Measurements from ENCODE around the gene CRTC1.

CRTC1 gene

GRCh38 chr19:18788529-18789421 is 105.3 kb downstream of the CRTC1 start:
- TF ChIP-seq, protein P1, sequence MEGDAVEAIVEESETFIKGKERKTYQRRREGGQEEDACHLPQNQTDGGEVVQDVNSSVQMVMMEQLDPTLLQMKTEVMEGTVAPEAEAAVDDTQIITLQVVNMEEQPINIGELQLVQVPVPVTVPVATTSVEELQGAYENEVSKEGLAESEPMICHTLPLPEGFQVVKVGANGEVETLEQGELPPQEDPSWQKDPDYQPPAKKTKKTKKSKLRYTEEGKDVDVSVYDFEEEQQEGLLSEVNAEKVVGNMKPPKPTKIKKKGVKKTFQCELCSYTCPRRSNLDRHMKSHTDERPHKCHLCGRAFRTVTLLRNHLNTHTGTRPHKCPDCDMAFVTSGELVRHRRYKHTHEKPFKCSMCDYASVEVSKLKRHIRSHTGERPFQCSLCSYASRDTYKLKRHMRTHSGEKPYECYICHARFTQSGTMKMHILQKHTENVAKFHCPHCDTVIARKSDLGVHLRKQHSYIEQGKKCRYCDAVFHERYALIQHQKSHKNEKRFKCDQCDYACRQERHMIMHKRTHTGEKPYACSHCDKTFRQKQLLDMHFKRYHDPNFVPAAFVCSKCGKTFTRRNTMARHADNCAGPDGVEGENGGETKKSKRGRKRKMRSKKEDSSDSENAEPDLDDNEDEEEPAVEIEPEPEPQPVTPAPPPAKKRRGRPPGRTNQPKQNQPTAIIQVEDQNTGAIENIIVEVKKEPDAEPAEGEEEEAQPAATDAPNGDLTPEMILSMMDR (IDR thresholded peaks at IDR 0.05; ENCODE audit: extremely low read depth, missing control alignments) = no peak
- DNase-seq (ENCODE audit: low spot score) = no peak

GRCh38 chr19:18789422-18789869 is 106.0 kb downstream of the CRTC1 start:
- TF ChIP-seq, protein P1 (IDR thresholded peaks at IDR 0.05; ENCODE audit: extremely low read depth, missing control alignments) = no peak
- no peak for DNase-seq (ENCODE audit: low spot score)

GRCh38 chr19:18789883-18790565 is 106.5 kb downstream of the CRTC1 start:
- peak; percentile 77 for DNase-seq (ENCODE audit: low spot score)
- TF ChIP-seq, protein P1 (IDR thresholded peaks at IDR 0.05; ENCODE audit: extremely low read depth, missing control alignments) = no peak

- TF ChIP-seq, protein P1 (IDR thresholded peaks at IDR 0.05; ENCODE audit: extremely low read depth, missing control alignments) = no peak
- no peak for DNase-seq (ENCODE audit: low spot score)
These were observed 107.3 kb downstream of the CRTC1 start, which contains the start of gene COMP for GRCh38 chr19:18790566-18791314. COMP (minus strand) TSS chr19:18791305; CDS start chr19:18791269, 36 bp downstream.

- TF ChIP-seq, protein P1 (IDR thresholded peaks at IDR 0.05; ENCODE audit: extremely low read depth, missing control alignments) = no peak
- no peak for DNase-seq (ENCODE audit: low spot score)
These were observed 107.8 kb downstream of the CRTC1 start for GRCh38 chr19:18791315-18791678.

GRCh38 chr19:18792661-18793060 is 109.2 kb downstream of the CRTC1 start:
- DNase-seq (ENCODE audit: low spot score) = no peak
- TF ChIP-seq, protein P1 (IDR thresholded peaks at IDR 0.05; ENCODE audit: extremely low read depth, missing control alignments) = no peak

Data from GM20000 (cell line).